Liver (tissue), 9 donors: ENCODE results near the gene URB1. TPM values are rescaled to one million over a fixed set of nuclear protein-coding genes. Genes with fewer than 3 reads are reported as not detected.
A peak's percentile ranks its signal among the peaks of the same experiment; 100 is the strongest.

ENCODE experiments used
- DNase-seq: peaks from one replicate; pipeline ENCODE4 v3.0.0-alpha.2; 2017; ENCODE audit warnings: low spot score
- H3K27ac ChIP-seq, 2 donors: one replicate each; pipeline ENCODE4 v1.7.0; 2013; ENCODE audit warnings: inconsistent platforms in 2 of 2, low read length in 2 of 2, control low read depth in 1 of 2, low read depth in 1 of 2, mild to moderate bottlenecking in 1 of 2
- H3K27me3 ChIP-seq, 4 donors: one replicate each; pipeline versions ENCODE4 v1.6.1 to v1.7.0; 2013; ENCODE audit warnings: low read length in 3 of 4, inconsistent platforms in 1 of 4, mild to moderate bottlenecking in 1 of 4, moderate library complexity in 1 of 4; ENCODE audit not compliant: control insufficient read depth in 4 of 4, insufficient read depth in 4 of 4
- H3K36me3 ChIP-seq, 4 donors: one replicate each; pipeline versions ENCODE4 v1.6.1 to v1.7.0; 2013; ENCODE audit warnings: low read length in 3 of 4, mild to moderate bottlenecking in 3 of 4, low read depth in 1 of 4, moderate library complexity in 1 of 4; ENCODE audit not compliant: control insufficient read depth in 4 of 4, insufficient read depth in 3 of 4
- H3K4me1 ChIP-seq, 4 donors: one replicate each; pipeline versions ENCODE4 v1.6.1 to v1.7.0; 2013; ENCODE audit warnings: low read length in 3 of 4, mild to moderate bottlenecking in 3 of 4, moderate library complexity in 1 of 4; ENCODE audit not compliant: control insufficient read depth in 4 of 4, insufficient read depth in 4 of 4
- H3K4me3 ChIP-seq, 3 donors: one replicate each; pipeline versions ENCODE4 v1.6.1 to v1.7.0; 2013; ENCODE audit warnings: low read length in 3 of 3, control low read depth in 1 of 3, low read depth in 1 of 3, mild to moderate bottlenecking in 1 of 3
- H3K9ac ChIP-seq, 2 donors: one replicate each; pipeline ENCODE4 v1.7.0; 2013; ENCODE audit warnings: low read length in 2 of 2, mild to moderate bottlenecking in 2 of 2, moderate library complexity in 2 of 2, control low read depth in 1 of 2, low read depth in 1 of 2
- H3K9me3 ChIP-seq, 4 donors: one replicate each; pipeline versions ENCODE4 v1.6.1 to v1.7.0; 2013; ENCODE audit warnings: low read length in 3 of 4; ENCODE audit not compliant: control insufficient read depth in 4 of 4
- CTCF ChIP-seq: fragments of 150-350 bp; IDR thresholded peaks from 2 replicates; pipeline ENCODE4 v1.5.1; 2017; ENCODE audit warnings: improper control_type of control experiment, low read depth, low read length; ENCODE audit not compliant: missing input control
- HNF4G ChIP-seq: IDR thresholded peaks from 2 replicates; pipeline ENCODE4 v1.6.1; 2016; ENCODE audit warnings: antibody characterized with exemption
- JUND ChIP-seq, 2 donors: IDR thresholded peaks; 2 replicates each; pipeline ENCODE4 v1.6.1; 2016; ENCODE audit warnings: antibody characterized with exemption in 2 of 2
- NR2F2 ChIP-seq: IDR thresholded peaks from 2 replicates; pipeline ENCODE4 v1.6.1; 2016; ENCODE audit warnings: antibody characterized with exemption
- RAD21 ChIP-seq, 2 donors: IDR thresholded peaks; 2 replicates each; pipeline ENCODE4 v1.6.1; 2016; ENCODE audit warnings: antibody characterized with exemption in 2 of 2, mild to moderate bottlenecking in 2 of 2
- REST ChIP-seq: IDR thresholded peaks from 2 replicates; pipeline ENCODE4 v1.6.1; 2016; ENCODE audit warnings: antibody characterized with exemption, mild to moderate bottlenecking
- YY1 ChIP-seq: IDR thresholded peaks from 2 replicates; pipeline ENCODE4 v1.6.1; 2016; ENCODE audit warnings: antibody characterized with exemption, mild to moderate bottlenecking
- WGBS: extraction: QIAGEN DNeasy Blood & Tissue Kit; methylation state at CpG from one replicate; pipeline ENCODE4 v1.1.7; 2013; 5-methylcytosine and 5-hydroxymethylcytosine counted together
- polyA plus RNA-seq, 2 donors: library from polyadenylated mRNA; stranded (reverse) in 1 of 2; unstranded in 1 of 2; fragments of 200-250 nt in 1 of 2; fragments of >200 nt in 1 of 2; fragmentation: Nextera tagmentation in 1 of 2; extraction: Ambion mirVana in 1 of 2; gene quantifications; one replicate each; pipeline versions ENCODE4 v1.2.1 to v1.2.3, GENCODE V29; 2013 to 2015
- total RNA-seq, 2 donors: library from RNA; depleted of rRNA; stranded (reverse); fragments of >200 nt; gene quantifications; one replicate each; pipeline ENCODE4 v1.2.3, GENCODE V29; 2014
- TF ChIP-seq, protein P1 (sequence below): IDR thresholded peaks from 2 replicates; pipeline ENCODE4 v1.6.1; 2016; ENCODE audit warnings: antibody characterized with exemption
- donor health status: healthy.
- donor health status: healthy.
- donor health status: healthy.
- donor health status: healthy.
- donor health status: healthy.

The URB1 gene
- total and polyA plus RNA-seq, 4 donors, result 2.8 to 14.5 (median 7.1) TPM

GRCh38 chr21:32377991-32378390, 14.8 kb downstream of the URB1 start:
- no peak overlapping the region for H3K27ac ChIP-seq
- H3K9ac ChIP-seq, result no peak overlapping the region
- no peak for DNase-seq
- WGBS, result 80% methylated on average over 7 of the region's 7 CpGs
- no peak overlapping the region for H3K4me3 ChIP-seq
- no peak for TF ChIP-seq HNF4G
- no peak for TF ChIP-seq JUND (IDR thresholded peaks at IDR 0.05)
- TF ChIP-seq RAD21 (IDR thresholded peaks at IDR 0.05), result no peak
- TF ChIP-seq CTCF, result no peak
- TF ChIP-seq, protein P1, sequence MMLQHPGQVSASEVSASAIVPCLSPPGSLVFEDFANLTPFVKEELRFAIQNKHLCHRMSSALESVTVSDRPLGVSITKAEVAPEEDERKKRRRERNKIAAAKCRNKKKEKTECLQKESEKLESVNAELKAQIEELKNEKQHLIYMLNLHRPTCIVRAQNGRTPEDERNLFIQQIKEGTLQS, result no peak
- no peaks in the 10 kb centered on the region for H3K9me3 ChIP-seq
- no peaks in the 10 kb centered on the region for H3K27me3 ChIP-seq
- no peaks in the 10 kb centered on the region for H3K4me1 ChIP-seq
- peaks cover 7 to 65% (median 22%) of the 10 kb centered on the region in 4 donors for H3K36me3 ChIP-seq

GRCh38 chr21:32377506-32377905, 15.3 kb downstream of the URB1 start:
- Histone ChIP-seq H3K36me3 (peaks cover 7 to 66% (median 21%) of the 10 kb centered on the region in 4 donors), H3K27ac (no peak overlapping the region), H3K4me1 (no peaks in the 10 kb centered on the region), H3K9ac (no peak overlapping the region), H3K4me3 (no peak overlapping the region), H3K9me3 (no peaks in the 10 kb centered on the region), H3K27me3 (no peaks in the 10 kb centered on the region)
- no peak for TF ChIP-seq REST
- DNase-seq, result no peak
- 96% methylated on average over 8 of the region's 8 CpGs for WGBS

- no peaks in the 10 kb centered on the region for H3K27me3 ChIP-seq
- no peak overlapping the region for H3K27ac ChIP-seq
- WGBS, result 84% methylated on average over 3 of the region's 3 CpGs
- H3K4me3 ChIP-seq, result no peak overlapping the region
- H3K36me3 ChIP-seq, result peaks cover 8 to 65% (median 19%) of the 10 kb centered on the region in 4 donors
- TF ChIP-seq YY1, result no peak
- TF ChIP-seq JUND (IDR thresholded peaks at IDR 0.05), result no peak
- H3K9me3 ChIP-seq, result no peaks in the 10 kb centered on the region
- DNase-seq, result no peak
- no peak overlapping the region for H3K9ac ChIP-seq
- no peaks in the 10 kb centered on the region for H3K4me1 ChIP-seq
These were observed 20.1 kb downstream of the URB1 start for GRCh38 chr21:32372755-32373154.

GRCh38 chr21:32371913-32372314, 20.9 kb downstream of the URB1 start:
- TF ChIP-seq JUND (IDR thresholded peaks at IDR 0.05) (peak in 1 of 2 donors; percentile 11), NR2F2 (peak; percentile 32), HNF4G (no peak)
- no peak overlapping the region for H3K4me3 ChIP-seq
- H3K9ac ChIP-seq, result no peak overlapping the region
- no peaks in the 10 kb centered on the region for H3K27me3 ChIP-seq
- no peaks in the 10 kb centered on the region for H3K9me3 ChIP-seq
- DNase-seq, result no peak
- no peaks in the 10 kb centered on the region for H3K4me1 ChIP-seq
- WGBS, result 81% methylated on average over 6 of the region's 6 CpGs
- H3K27ac ChIP-seq, result peak overlapping the region in 1 of 2 donors; percentile 1
- H3K36me3 ChIP-seq, result peaks cover 10 to 65% (median 25%) of the 10 kb centered on the region in 4 donors
